GM12892 (cell line): ENCODE measurements around the gene CSNK1G2.

ENCODE experiments used
- POLR2A ChIP-seq: IDR thresholded peaks from 2 replicates; pipeline ENCODE4 v1.6.1; 2011; ENCODE audit warnings: low read depth, low read length, control low read depth
- POLR2AphosphoS5 ChIP-seq: IDR thresholded peaks from 2 replicates; pipeline ENCODE4 v1.6.1; 2011; ENCODE audit warnings: low read depth, low read length, control low read depth
- TAF1 ChIP-seq: IDR thresholded peaks from 2 replicates; pipeline ENCODE4 v1.6.1; 2011; ENCODE audit warnings: low read depth, mild to moderate bottlenecking, control low read depth, low read length, borderline replicate concordance

- no peak for TF ChIP-seq POLR2A
- TF ChIP-seq TAF1, result no peak
- TF ChIP-seq POLR2AphosphoS5, result no peak
Measured at GRCh38 chr19:2026770-2027169, 85.8 kb downstream of the CSNK1G2 start.
